Sigmoid colon (tissue), 7 donors: ENCODE measurements around the gene ADAMTS2. TPM values are rescaled to one million over a fixed set of nuclear protein-coding genes. Genes with fewer than 3 reads are reported as not detected.

Source experiments
- DNase-seq: peaks from one replicate; pipeline ENCODE4 v3.0.0-alpha.2; 2019
- H3K27ac ChIP-seq, 4 donors: fragments of 200-600 bp; sonication (generic); one replicate each; pipeline ENCODE4 v1.5.1; 2016 to 2019; ENCODE audit warnings: mild to moderate bottlenecking in 1 of 4
- H3K27me3 ChIP-seq, 3 donors: fragments of 200-600 bp; sonication (generic); one replicate each; pipeline ENCODE4 v1.5.1; 2019; ENCODE audit warnings: mild to moderate bottlenecking in 1 of 3
- H3K36me3 ChIP-seq, 4 donors: fragments of 200-600 bp; sonication (generic); one replicate each; pipeline ENCODE4 v1.5.1; 2016 to 2019
- H3K4me1 ChIP-seq, 4 donors: fragments of 200-600 bp; sonication (generic); one replicate each; pipeline ENCODE4 v1.5.1; 2017 to 2019
- H3K4me3 ChIP-seq, 4 donors: fragments of 200-600 bp; sonication (generic); one replicate each; pipeline ENCODE4 v1.5.1; 2017 to 2019; ENCODE audit warnings: mild to moderate bottlenecking in 2 of 4, moderate library complexity in 1 of 4
- H3K9me3 ChIP-seq, 4 donors: fragments of 200-600 bp in 3 of 4; sonication (generic) in 3 of 4; one replicate each; pipeline versions ENCODE4 v1.5.1 to v1.6.1; 2013 to 2019
- EP300 ChIP-seq, 4 donors: sonication (generic); formaldehyde crosslinking; IDR thresholded peaks; one replicate each; pipeline ENCODE4 v1.6.1; 2017; ENCODE audit warnings: antibody characterized with exemption in 4 of 4
- POLR2A ChIP-seq, 2 donors: fragments of 450-650 bp; IDR thresholded peaks; one replicate each; pipeline ENCODE4 v1.6.1; 2016; ENCODE audit warnings: antibody characterized with exemption in 2 of 2, mild to moderate bottlenecking in 2 of 2, moderate library complexity in 2 of 2
- POLR2AphosphoS5 ChIP-seq, 4 donors: sonication (generic); formaldehyde crosslinking; IDR thresholded peaks; one replicate each; pipeline ENCODE4 v1.6.1; 2017; ENCODE audit warnings: antibody characterized with exemption in 4 of 4
- WGBS, 2 donors: extraction: QIAGEN DNeasy Blood & Tissue Kit; methylation state at CpG; one replicate each; pipeline ENCODE4 v1.1.7; 2013; 5-methylcytosine and 5-hydroxymethylcytosine counted together
- intact Hi-C: fragments of 100-400 bp; cut with DNase I; formaldehyde crosslinking; loops from one replicate; pipeline ENCODE4 v1.15.1; 2023
- polyA plus RNA-seq, 3 donors: library from polyadenylated mRNA; stranded (reverse); fragments of 200-250 nt; gene quantifications; one replicate each; pipeline ENCODE4 v1.2.3, GENCODE V29; 2013
- total RNA-seq, 4 donors: library from RNA; depleted of rRNA; stranded (reverse); fragments of >200 nt; gene quantifications; one replicate each; pipeline ENCODE4 v1.1.0, GENCODE V29; 2016
- TF ChIP-seq, protein P1 (sequence below), 4 experiments: fragments of 450-650 bp in 3 of 4; fragments of 200-600 bp in 1 of 4; IDR thresholded peaks; one replicate each; pipeline ENCODE4 v1.5.1; 2016 to 2019; ENCODE audit warnings: antibody characterized with exemption in 4 of 4, mild to moderate bottlenecking in 3 of 4, moderate library complexity in 2 of 4
- donor health status: healthy with polysubstance abuse.
- donor health status: Bipolar disorder and iron deficiency.
- donor health status: healthy.

The ADAMTS2 gene
- total and polyA plus RNA-seq, 7 donors = 0.69 to 33.2 (median 9.2) TPM

DNA sequence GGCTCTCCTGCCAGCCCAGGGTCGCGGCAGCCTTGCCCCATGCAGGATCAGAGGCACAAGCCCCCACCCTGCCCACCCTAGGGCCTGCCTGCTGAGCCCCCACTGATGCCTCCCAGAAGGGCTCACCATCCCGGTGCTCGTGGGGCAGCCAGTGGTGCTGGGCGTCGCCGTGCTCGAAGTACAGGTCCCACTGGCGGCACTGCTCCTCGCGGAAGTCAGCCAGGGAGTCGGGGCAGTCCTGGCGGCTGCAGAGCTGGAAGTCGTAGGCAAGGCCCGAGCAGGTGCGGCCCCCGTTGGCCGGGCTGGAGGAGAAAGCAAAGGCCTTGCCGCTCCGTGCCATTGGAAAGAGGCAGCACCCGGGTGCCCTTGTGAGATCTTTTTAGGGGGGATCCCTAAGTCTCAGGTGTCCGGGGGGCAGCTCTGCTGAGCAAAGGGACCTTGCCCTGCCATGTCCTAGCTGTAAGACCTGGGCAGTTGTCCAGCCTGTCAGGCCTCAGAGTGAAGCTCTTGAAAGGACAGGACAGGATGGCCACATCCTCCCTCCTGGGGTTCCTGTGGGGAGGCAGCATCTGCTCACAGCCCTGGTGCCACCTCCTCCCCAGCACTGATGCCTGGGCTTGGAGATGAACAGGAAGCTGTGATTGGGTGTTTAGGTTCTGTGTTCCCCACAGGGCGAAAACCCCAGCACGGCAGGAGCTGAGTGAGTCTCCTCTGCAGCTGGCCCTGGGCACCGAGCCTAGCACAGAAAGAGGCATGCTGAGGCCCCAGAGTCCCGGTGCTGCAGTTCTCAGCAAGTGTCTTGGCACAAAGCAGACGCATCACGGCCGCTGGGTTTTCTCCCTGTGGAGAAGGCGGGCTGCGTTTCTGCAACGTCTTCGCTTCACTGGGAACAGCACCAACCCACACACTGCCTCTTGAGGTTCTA, 207.4 kb downstream of the ADAMTS2 start:
- WGBS, 2 donors = 83 to 89% methylated on average over 33 of the region's 33 CpGs
- Histone ChIP-seq H3K9me3 (no peaks in the 10 kb centered on the region), H3K4me1 (no peaks in the 10 kb centered on the region), H3K27me3 (no peaks in the 10 kb centered on the region), H3K27ac (no peak overlapping the region), H3K36me3 (no peaks in the 10 kb centered on the region), H3K4me3 (no peak overlapping the region)
- TF ChIP-seq, protein P1, sequence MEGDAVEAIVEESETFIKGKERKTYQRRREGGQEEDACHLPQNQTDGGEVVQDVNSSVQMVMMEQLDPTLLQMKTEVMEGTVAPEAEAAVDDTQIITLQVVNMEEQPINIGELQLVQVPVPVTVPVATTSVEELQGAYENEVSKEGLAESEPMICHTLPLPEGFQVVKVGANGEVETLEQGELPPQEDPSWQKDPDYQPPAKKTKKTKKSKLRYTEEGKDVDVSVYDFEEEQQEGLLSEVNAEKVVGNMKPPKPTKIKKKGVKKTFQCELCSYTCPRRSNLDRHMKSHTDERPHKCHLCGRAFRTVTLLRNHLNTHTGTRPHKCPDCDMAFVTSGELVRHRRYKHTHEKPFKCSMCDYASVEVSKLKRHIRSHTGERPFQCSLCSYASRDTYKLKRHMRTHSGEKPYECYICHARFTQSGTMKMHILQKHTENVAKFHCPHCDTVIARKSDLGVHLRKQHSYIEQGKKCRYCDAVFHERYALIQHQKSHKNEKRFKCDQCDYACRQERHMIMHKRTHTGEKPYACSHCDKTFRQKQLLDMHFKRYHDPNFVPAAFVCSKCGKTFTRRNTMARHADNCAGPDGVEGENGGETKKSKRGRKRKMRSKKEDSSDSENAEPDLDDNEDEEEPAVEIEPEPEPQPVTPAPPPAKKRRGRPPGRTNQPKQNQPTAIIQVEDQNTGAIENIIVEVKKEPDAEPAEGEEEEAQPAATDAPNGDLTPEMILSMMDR (IDR thresholded peaks at IDR 0.05) = no peak
- no peak for TF ChIP-seq POLR2A (IDR thresholded peaks at IDR 0.05)
- TF ChIP-seq EP300 (IDR thresholded peaks at IDR 0.05) = no peak
- no peak for TF ChIP-seq POLR2AphosphoS5 (IDR thresholded peaks at IDR 0.05)
- intact Hi-C loops = no loop called here
- DNase-seq = no peak

DNA sequence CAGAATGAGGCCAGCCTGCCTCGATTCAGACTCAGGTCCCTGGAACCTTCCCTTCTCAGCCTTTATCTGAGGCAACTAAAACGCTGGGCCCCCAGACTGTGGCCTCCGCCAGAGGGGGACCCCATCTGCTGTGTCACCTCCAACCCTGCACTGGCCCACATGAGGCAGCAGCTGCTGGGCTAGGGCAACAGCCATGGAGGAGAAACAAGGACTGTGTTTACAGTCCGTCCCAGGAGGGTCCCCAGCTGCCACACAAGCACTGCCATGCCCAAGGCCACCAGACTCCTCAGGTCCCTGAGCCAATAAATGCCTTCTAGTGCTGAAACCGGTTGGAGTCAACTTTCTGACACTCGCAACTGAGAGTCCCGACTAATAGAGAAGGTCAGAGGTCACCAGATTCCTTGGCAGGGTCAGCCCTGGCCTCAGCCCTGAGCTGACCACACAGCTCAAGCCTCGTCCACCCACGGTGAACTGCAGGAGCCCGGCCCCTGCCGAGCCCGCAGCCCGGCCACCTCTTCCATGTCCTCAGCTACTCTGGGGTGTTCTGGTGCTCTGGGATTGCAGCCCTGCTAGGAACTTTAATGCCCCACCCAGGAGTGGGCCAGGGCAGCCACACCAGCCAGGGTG, 208.1 kb downstream of the ADAMTS2 start:
- Histone ChIP-seq H3K36me3 (no peaks in the 10 kb centered on the region), H3K27me3 (no peaks in the 10 kb centered on the region), H3K9me3 (no peaks in the 10 kb centered on the region), H3K27ac (no peak overlapping the region), H3K4me3 (no peak overlapping the region), H3K4me1 (no peaks in the 10 kb centered on the region)
- 72 to 78% methylated on average over 13 of the region's 13 CpGs for WGBS, 2 donors
- TF ChIP-seq EP300 (IDR thresholded peaks at IDR 0.05) (no peak), POLR2A (IDR thresholded peaks at IDR 0.05) (no peak), POLR2AphosphoS5 (IDR thresholded peaks at IDR 0.05) (no peak)
- TF ChIP-seq, protein P1 (IDR thresholded peaks at IDR 0.05) = no peak
- intact Hi-C loops = no loop called here
- no peak for DNase-seq

DNA sequence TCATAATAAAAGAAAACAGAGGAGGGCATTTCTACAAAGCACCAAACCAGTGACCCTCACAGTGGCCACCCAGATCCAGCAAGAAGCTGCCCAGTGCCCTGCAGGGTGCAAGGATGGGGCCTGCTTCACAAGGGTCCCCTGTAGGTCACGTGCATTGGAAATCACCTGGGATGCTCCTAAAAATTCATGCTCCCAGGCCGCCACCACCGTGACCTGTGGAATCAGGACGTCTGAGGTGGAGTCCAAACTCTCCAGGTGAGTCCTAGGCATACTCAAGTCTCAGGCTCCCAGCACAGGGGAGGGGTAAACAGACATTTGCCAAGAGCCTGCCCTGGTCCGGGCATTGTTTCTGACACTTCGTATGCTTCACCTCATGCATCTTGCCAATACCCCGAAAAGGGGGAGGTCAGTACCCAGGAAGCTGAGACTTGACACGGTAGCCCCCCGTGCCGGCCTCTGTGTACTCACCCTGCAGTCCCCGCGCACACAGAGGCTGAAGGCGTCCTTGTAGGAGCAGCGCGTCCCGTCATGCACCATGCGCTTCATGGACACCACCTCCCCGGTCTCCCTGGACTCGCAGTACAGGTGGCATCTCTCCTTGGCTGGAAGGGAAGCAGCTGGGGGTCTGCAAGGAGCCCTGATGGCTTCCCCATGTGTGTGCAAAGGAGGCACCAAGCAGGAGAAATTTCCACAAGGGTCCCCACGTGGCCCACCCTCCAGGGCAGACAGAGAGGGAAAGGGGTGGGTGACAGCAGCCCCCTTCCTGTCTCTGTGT, 209.6 kb downstream of the ADAMTS2 start:
- H3K9me3 ChIP-seq = no peaks in the 10 kb centered on the region
- H3K27ac ChIP-seq = no peak overlapping the region
- no peaks in the 10 kb centered on the region for H3K4me1 ChIP-seq
- no peak overlapping the region for H3K4me3 ChIP-seq
- no peaks in the 10 kb centered on the region for H3K27me3 ChIP-seq
- TF ChIP-seq POLR2AphosphoS5 (IDR thresholded peaks at IDR 0.05) (no peak), POLR2A (IDR thresholded peaks at IDR 0.05) (no peak), EP300 (IDR thresholded peaks at IDR 0.05) (no peak)
- TF ChIP-seq, protein P1 (IDR thresholded peaks at IDR 0.05) = no peak
- no peak for DNase-seq
- intact Hi-C loops = no loop called here
- 85 to 92% methylated on average over 20 of the region's 20 CpGs for WGBS, 2 donors
- peaks cover 0 to 2% (median 0%) of the 10 kb centered on the region in 4 donors for H3K36me3 ChIP-seq

DNA sequence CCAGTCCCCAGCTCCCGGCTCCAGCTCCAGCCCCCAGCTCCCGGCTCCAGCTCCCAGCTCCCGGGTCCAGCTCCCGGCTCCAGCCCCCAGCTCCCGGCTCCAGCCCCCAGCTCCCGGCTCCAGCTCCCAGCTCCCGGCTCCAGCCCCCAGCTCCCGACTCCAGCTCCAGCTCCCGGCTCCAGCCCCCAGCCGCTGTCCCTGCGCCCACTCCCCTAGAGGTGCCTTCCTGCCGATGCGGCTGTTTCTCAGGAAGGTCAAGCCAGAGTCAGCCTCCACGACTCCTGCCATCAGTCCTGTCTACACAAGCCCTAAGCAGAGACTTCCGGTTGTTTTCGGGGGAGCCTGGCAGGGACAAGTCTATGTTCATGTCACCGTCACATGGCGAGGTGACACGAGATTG, 210.3 kb downstream of the ADAMTS2 start:
- WGBS, 2 donors = 87 to 90% methylated on average over 19 of the region's 19 CpGs
- Histone ChIP-seq H3K9me3 (no peaks in the 10 kb centered on the region), H3K36me3 (peaks cover 0 to 7% (median 0%) of the 10 kb centered on the region in 4 donors), H3K27ac (no peak overlapping the region), H3K27me3 (no peaks in the 10 kb centered on the region), H3K4me3 (no peak overlapping the region), H3K4me1 (no peaks in the 10 kb centered on the region)
- intact Hi-C loops = no loop called here
- DNase-seq = no peak
- TF ChIP-seq EP300 (IDR thresholded peaks at IDR 0.05) (no peak), POLR2AphosphoS5 (IDR thresholded peaks at IDR 0.05) (no peak), POLR2A (IDR thresholded peaks at IDR 0.05) (no peak)
- TF ChIP-seq, protein P1 (IDR thresholded peaks at IDR 0.05) = no peak
